ENCODE data around the gene GREB1L.

The GREB1L gene

GRCh38 chr18:21241301-21242048, 557 bp upstream of the GREB1L start:
- Mint-ChIP-seq H3K4me1 (ENCODE audit: low read depth in 2 of 2) (peaks cover 3 to 4% of the 10 kb centered on the region in 2 donors), H3K27ac (no peak overlapping the region), H3K4me3 (peak overlapping the region; percentile 44 to 54), H3K36me3 (ENCODE audit: insufficient read depth) (peaks cover 3% of the 10 kb centered on the region), H3K27me3 (peaks cover 72 to 73% of the 10 kb centered on the region in 2 donors), H3K9me3 (no peaks in the 10 kb centered on the region)
- no peak for DNase-seq
- ATAC-seq (replicated peaks), result no peak

- H3K4me1 Mint-ChIP-seq (ENCODE audit: low read depth in 2 of 2), result peaks cover 3 to 4% of the 10 kb centered on the region in 2 donors
- H3K27me3 Mint-ChIP-seq, result peaks cover 68 to 80% of the 10 kb centered on the region in 2 donors
- H3K27ac Mint-ChIP-seq, result peak overlapping the region in 1 of 2 donors; percentile 9
- no peaks in the 10 kb centered on the region for H3K9me3 Mint-ChIP-seq
- peaks cover 3% of the 10 kb centered on the region for H3K36me3 Mint-ChIP-seq (ENCODE audit: insufficient read depth)
- DNase-seq (no peak), ATAC-seq (replicated peaks) (no peak)
- H3K4me3 Mint-ChIP-seq, result peak overlapping the region; percentile 63 to 69
Observed at GRCh38 chr18:21242780-21243401, 859 bp downstream of the GREB1L start.

- no peaks in the 10 kb centered on the region for H3K36me3 Mint-ChIP-seq (ENCODE audit: insufficient read depth)
- DNase-seq (no peak), ATAC-seq (replicated peaks) (no peak)
- no peak overlapping the region for H3K27ac Mint-ChIP-seq
- H3K4me3 Mint-ChIP-seq, result no peak overlapping the region
- peaks cover 18 to 22% of the 10 kb centered on the region in 2 donors for H3K27me3 Mint-ChIP-seq
- H3K9me3 Mint-ChIP-seq, result no peaks in the 10 kb centered on the region
- H3K4me1 Mint-ChIP-seq (ENCODE audit: low read depth in 2 of 2), result no peaks in the 10 kb centered on the region
Observed at GRCh38 chr18:21254576-21254975, 12.5 kb downstream of the GREB1L start.

GRCh38 chr18:21255211-21255610, 13.2 kb downstream of the GREB1L start:
- Mint-ChIP-seq H3K27ac (no peak overlapping the region), H3K4me3 (no peak overlapping the region), H3K27me3 (peaks cover 12 to 18% of the 10 kb centered on the region in 2 donors), H3K4me1 (ENCODE audit: low read depth in 2 of 2) (no peaks in the 10 kb centered on the region), H3K9me3 (no peaks in the 10 kb centered on the region), H3K36me3 (ENCODE audit: insufficient read depth) (no peaks in the 10 kb centered on the region)
- DNase-seq (no peak), ATAC-seq (replicated peaks) (no peak)

GRCh38 chr18:21257386-21257785, 15.4 kb downstream of the GREB1L start:
- Mint-ChIP-seq H3K27ac (no peak overlapping the region), H3K36me3 (ENCODE audit: insufficient read depth) (no peaks in the 10 kb centered on the region), H3K4me1 (ENCODE audit: low read depth in 2 of 2) (no peaks in the 10 kb centered on the region), H3K4me3 (no peak overlapping the region), H3K9me3 (no peaks in the 10 kb centered on the region), H3K27me3 (peaks cover 12 to 18% of the 10 kb centered on the region in 2 donors)
- DNase-seq (no peak), ATAC-seq (replicated peaks) (no peak)

- Mint-ChIP-seq H3K9me3 (no peaks in the 10 kb centered on the region), H3K4me3 (no peak overlapping the region), H3K36me3 (ENCODE audit: insufficient read depth) (no peaks in the 10 kb centered on the region), H3K27ac (no peak overlapping the region), H3K4me1 (ENCODE audit: low read depth in 2 of 2) (no peaks in the 10 kb centered on the region), H3K27me3 (peaks cover 5 to 7% of the 10 kb centered on the region in 2 donors)
- ATAC-seq (replicated peaks), result no peak
- no peak for DNase-seq
Observed at GRCh38 chr18:21260621-21261020, 18.6 kb downstream of the GREB1L start.

- Mint-ChIP-seq H3K36me3 (ENCODE audit: insufficient read depth) (no peaks in the 10 kb centered on the region), H3K4me1 (ENCODE audit: low read depth in 2 of 2) (no peaks in the 10 kb centered on the region), H3K9me3 (no peaks in the 10 kb centered on the region), H3K27me3 (peaks cover 7 to 10% of the 10 kb centered on the region in 2 donors), H3K27ac (no peak overlapping the region), H3K4me3 (no peak overlapping the region)
- no peak for DNase-seq
- no peak for ATAC-seq (replicated peaks)
Observed at GRCh38 chr18:21261352-21261751, 19.3 kb downstream of the GREB1L start.

GRCh38 chr18:21262244-21262643, 20.2 kb downstream of the GREB1L start:
- peaks cover 5 to 10% of the 10 kb centered on the region in 2 donors for H3K27me3 Mint-ChIP-seq
- no peak for ATAC-seq (replicated peaks)
- H3K36me3 Mint-ChIP-seq (ENCODE audit: insufficient read depth), result no peaks in the 10 kb centered on the region
- no peak for DNase-seq
- H3K4me3 Mint-ChIP-seq, result no peak overlapping the region
- no peaks in the 10 kb centered on the region for H3K9me3 Mint-ChIP-seq
- no peak overlapping the region for H3K27ac Mint-ChIP-seq
- no peaks in the 10 kb centered on the region for H3K4me1 Mint-ChIP-seq (ENCODE audit: low read depth in 2 of 2)

- peaks cover 6 to 16% of the 10 kb centered on the region in 2 donors for H3K27me3 Mint-ChIP-seq
- no peak overlapping the region for H3K4me3 Mint-ChIP-seq
- no peaks in the 10 kb centered on the region for H3K4me1 Mint-ChIP-seq (ENCODE audit: low read depth in 2 of 2)
- H3K9me3 Mint-ChIP-seq, result no peaks in the 10 kb centered on the region
- H3K27ac Mint-ChIP-seq, result no peak overlapping the region
- ATAC-seq (replicated peaks), result no peak
- DNase-seq, result no peak
- no peaks in the 10 kb centered on the region for H3K36me3 Mint-ChIP-seq (ENCODE audit: insufficient read depth)
Observed at GRCh38 chr18:21262979-21263378, 20.9 kb downstream of the GREB1L start.

GRCh38 chr18:21264651-21265050, 22.6 kb downstream of the GREB1L start:
- H3K9me3 Mint-ChIP-seq, result no peaks in the 10 kb centered on the region
- H3K4me1 Mint-ChIP-seq (ENCODE audit: low read depth in 2 of 2), result no peaks in the 10 kb centered on the region
- H3K27ac Mint-ChIP-seq, result no peak overlapping the region
- no peaks in the 10 kb centered on the region for H3K36me3 Mint-ChIP-seq (ENCODE audit: insufficient read depth)
- no peak for ATAC-seq (replicated peaks)
- H3K4me3 Mint-ChIP-seq, result no peak overlapping the region
- peaks cover 9 to 13% of the 10 kb centered on the region in 2 donors for H3K27me3 Mint-ChIP-seq
- no peak for DNase-seq

- H3K9me3 Mint-ChIP-seq, result no peaks in the 10 kb centered on the region
- no peaks in the 10 kb centered on the region for H3K36me3 Mint-ChIP-seq (ENCODE audit: insufficient read depth)
- no peak overlapping the region for H3K4me3 Mint-ChIP-seq
- H3K4me1 Mint-ChIP-seq (ENCODE audit: low read depth in 2 of 2), result no peaks in the 10 kb centered on the region
- peaks cover 9 to 13% of the 10 kb centered on the region in 2 donors for H3K27me3 Mint-ChIP-seq
- DNase-seq (no peak), ATAC-seq (replicated peaks) (no peak)
- H3K27ac Mint-ChIP-seq, result no peak overlapping the region
Observed at GRCh38 chr18:21265971-21266673, 24.1 kb downstream of the GREB1L start.

- no peak for DNase-seq
- no peaks in the 10 kb centered on the region for H3K9me3 Mint-ChIP-seq
- peaks cover 9 to 14% of the 10 kb centered on the region in 2 donors for H3K27me3 Mint-ChIP-seq
- no peaks in the 10 kb centered on the region for H3K36me3 Mint-ChIP-seq (ENCODE audit: insufficient read depth)
- no peaks in the 10 kb centered on the region for H3K4me1 Mint-ChIP-seq (ENCODE audit: low read depth in 2 of 2)
- no peak overlapping the region for H3K27ac Mint-ChIP-seq
- no peak overlapping the region for H3K4me3 Mint-ChIP-seq
- no peak for ATAC-seq (replicated peaks)
Observed at GRCh38 chr18:21267400-21267799, 25.4 kb downstream of the GREB1L start.

GRCh38 chr18:21269349-21269748, 27.3 kb downstream of the GREB1L start:
- Mint-ChIP-seq H3K36me3 (ENCODE audit: insufficient read depth) (no peaks in the 10 kb centered on the region), H3K27ac (no peak overlapping the region), H3K4me1 (ENCODE audit: low read depth in 2 of 2) (no peaks in the 10 kb centered on the region), H3K4me3 (no peak overlapping the region), H3K9me3 (no peaks in the 10 kb centered on the region), H3K27me3 (peaks cover 9 to 18% of the 10 kb centered on the region in 2 donors)
- DNase-seq (no peak), ATAC-seq (replicated peaks) (no peak)

- no peak overlapping the region for H3K4me3 Mint-ChIP-seq
Observed at GRCh38 chr18:21270453-21270852, 28.4 kb downstream of the GREB1L start.

More at GRCh38 chr18:21270453-21270852, 28.4 kb downstream of the GREB1L start:
- DNase-seq (no peak), ATAC-seq (replicated peaks) (no peak)
- no peaks in the 10 kb centered on the region for H3K36me3 Mint-ChIP-seq (ENCODE audit: insufficient read depth)
- H3K27me3 Mint-ChIP-seq, result peaks cover 9 to 18% of the 10 kb centered on the region in 2 donors
- H3K27ac Mint-ChIP-seq, result no peak overlapping the region
- H3K4me1 Mint-ChIP-seq (ENCODE audit: low read depth in 2 of 2), result no peaks in the 10 kb centered on the region
- no peaks in the 10 kb centered on the region for H3K9me3 Mint-ChIP-seq

Measured in effector memory CD8-positive, alpha-beta T cell (primary cell).